Suprapubic skin (tissue), 4 donors: ENCODE data around the gene OR12D3. TPM values are rescaled to one million over a fixed set of nuclear protein-coding genes. Genes with fewer than 3 reads are reported as not detected.

Experiments used
- DNase-seq, 2 donors: peaks; one replicate each; pipeline ENCODE4 v3.0.0-alpha.2; 2019; ENCODE audit warnings: low spot score in 2 of 2
- H3K27ac ChIP-seq: fragments of 200-600 bp; sonication (generic); one replicate; pipeline ENCODE4 v1.5.1; 2019
- H3K27me3 ChIP-seq: fragments of 200-600 bp; sonication (generic); one replicate; pipeline ENCODE4 v1.5.1; 2019
- H3K36me3 ChIP-seq: fragments of 200-600 bp; sonication (generic); one replicate; pipeline ENCODE4 v1.5.1; 2019
- H3K4me1 ChIP-seq: fragments of 200-600 bp; sonication (generic); one replicate; pipeline ENCODE4 v1.5.1; 2019
- H3K4me3 ChIP-seq: fragments of 200-600 bp; sonication (generic); one replicate; pipeline ENCODE4 v1.5.1; 2019; ENCODE audit warnings: mild to moderate bottlenecking
- H3K9me3 ChIP-seq: fragments of 200-600 bp; sonication (generic); one replicate; pipeline ENCODE4 v1.5.1; 2019
- EP300 ChIP-seq: sonication (generic); formaldehyde crosslinking; IDR thresholded peaks from one replicate; pipeline ENCODE4 v1.6.1; 2017; ENCODE audit warnings: antibody characterized with exemption
- POLR2A ChIP-seq, 2 donors: fragments of 450-650 bp; IDR thresholded peaks; one replicate each; pipeline ENCODE4 v1.6.1; 2017; ENCODE audit warnings: antibody characterized with exemption in 2 of 2, mild to moderate bottlenecking in 2 of 2, moderate library complexity in 2 of 2
- POLR2AphosphoS5 ChIP-seq, 3 donors: sonication (generic); formaldehyde crosslinking; IDR thresholded peaks; one replicate each; pipeline ENCODE4 v1.6.1; 2017; ENCODE audit warnings: antibody characterized with exemption in 3 of 3
- WGBS: methylation state at CpG from one replicate; pipeline ENCODE4 v1.1.5; 2018; 5-methylcytosine and 5-hydroxymethylcytosine counted together
- total RNA-seq, 4 donors: library from RNA; depleted of rRNA; stranded (reverse); fragments of >200 nt; gene quantifications; one replicate each; pipeline ENCODE4 v1.1.0, GENCODE V29; 2016
- TF ChIP-seq, protein P1 (sequence below), 2 donors: fragments of 200-600 bp in 1 of 2; fragments of 450-650 bp in 1 of 2; sonication (generic) in 1 of 2; IDR thresholded peaks; one replicate each; pipeline ENCODE4 v1.5.1; 2016 to 2019; ENCODE audit warnings: antibody characterized with exemption in 2 of 2, mild to moderate bottlenecking in 1 of 2, moderate library complexity in 1 of 2

The OR12D3 gene
- total RNA-seq, 4 donors from 2014 or later, result not detected

DNA sequence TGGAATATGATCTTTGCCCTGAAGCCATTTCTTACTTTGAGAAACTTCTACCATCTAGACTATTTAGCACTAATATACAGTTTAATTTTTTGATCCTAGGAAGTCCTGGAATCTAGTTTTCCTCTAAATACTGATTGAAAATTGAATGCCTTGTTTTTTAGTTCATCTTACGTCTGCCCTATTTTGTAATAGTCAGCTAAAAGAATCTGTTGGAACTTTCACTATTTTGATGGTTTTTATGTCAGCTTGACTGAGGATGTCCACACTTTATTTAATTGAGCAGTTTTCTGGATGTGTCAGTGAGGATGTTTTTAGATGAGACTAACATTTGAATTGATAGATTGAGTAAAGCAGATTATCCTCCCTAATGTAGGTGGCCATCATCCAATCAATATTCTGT lies 28.7 kb upstream of the OR12D3 start:
- no peak overlapping the region for H3K27ac ChIP-seq
- WGBS, result 37% methylated on average over 1 of the region's 1 CpG
- no peaks in the 10 kb centered on the region for H3K36me3 ChIP-seq
- H3K9me3 ChIP-seq, result peaks cover 11% of the 10 kb centered on the region
- TF ChIP-seq POLR2AphosphoS5 (IDR thresholded peaks at IDR 0.05) (no peak), POLR2A (IDR thresholded peaks at IDR 0.05) (no peak), EP300 (no peak)
- H3K27me3 ChIP-seq, result no peaks in the 10 kb centered on the region
- H3K4me3 ChIP-seq, result no peak overlapping the region
- DNase-seq, result no peak
- no peaks in the 10 kb centered on the region for H3K4me1 ChIP-seq

DNA sequence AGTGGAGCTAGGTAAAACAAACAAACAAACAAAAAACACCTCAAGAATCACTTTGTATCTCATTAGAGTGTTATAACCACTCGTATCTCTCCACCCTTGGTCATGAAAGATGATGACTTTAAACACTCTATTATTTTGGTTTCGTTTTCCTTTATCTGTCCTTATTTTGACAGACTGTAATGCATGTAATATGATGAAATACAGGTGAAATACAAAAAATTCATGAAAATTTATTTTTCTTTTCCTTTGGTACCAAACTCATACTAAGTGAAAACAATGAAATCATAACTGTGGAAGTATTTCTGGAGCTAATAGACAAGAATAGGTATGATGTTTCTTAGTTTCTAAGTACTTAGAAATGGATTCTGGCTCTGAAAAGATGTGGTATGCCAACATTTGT lies 24.4 kb upstream of the OR12D3 start:
- Histone ChIP-seq H3K4me1 (no peaks in the 10 kb centered on the region), H3K4me3 (no peak overlapping the region), H3K36me3 (no peaks in the 10 kb centered on the region), H3K9me3 (peaks cover under 1% of the 10 kb centered on the region), H3K27me3 (no peaks in the 10 kb centered on the region), H3K27ac (no peak overlapping the region)
- WGBS, result 82% methylated on average over 2 of the region's 2 CpGs
- no peak for DNase-seq
- no peak for TF ChIP-seq POLR2AphosphoS5 (IDR thresholded peaks at IDR 0.05)
- TF ChIP-seq, protein P1, sequence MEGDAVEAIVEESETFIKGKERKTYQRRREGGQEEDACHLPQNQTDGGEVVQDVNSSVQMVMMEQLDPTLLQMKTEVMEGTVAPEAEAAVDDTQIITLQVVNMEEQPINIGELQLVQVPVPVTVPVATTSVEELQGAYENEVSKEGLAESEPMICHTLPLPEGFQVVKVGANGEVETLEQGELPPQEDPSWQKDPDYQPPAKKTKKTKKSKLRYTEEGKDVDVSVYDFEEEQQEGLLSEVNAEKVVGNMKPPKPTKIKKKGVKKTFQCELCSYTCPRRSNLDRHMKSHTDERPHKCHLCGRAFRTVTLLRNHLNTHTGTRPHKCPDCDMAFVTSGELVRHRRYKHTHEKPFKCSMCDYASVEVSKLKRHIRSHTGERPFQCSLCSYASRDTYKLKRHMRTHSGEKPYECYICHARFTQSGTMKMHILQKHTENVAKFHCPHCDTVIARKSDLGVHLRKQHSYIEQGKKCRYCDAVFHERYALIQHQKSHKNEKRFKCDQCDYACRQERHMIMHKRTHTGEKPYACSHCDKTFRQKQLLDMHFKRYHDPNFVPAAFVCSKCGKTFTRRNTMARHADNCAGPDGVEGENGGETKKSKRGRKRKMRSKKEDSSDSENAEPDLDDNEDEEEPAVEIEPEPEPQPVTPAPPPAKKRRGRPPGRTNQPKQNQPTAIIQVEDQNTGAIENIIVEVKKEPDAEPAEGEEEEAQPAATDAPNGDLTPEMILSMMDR (IDR thresholded peaks at IDR 0.05), result no peak
- no peak for TF ChIP-seq POLR2A (IDR thresholded peaks at IDR 0.05)
- no peak for TF ChIP-seq EP300

DNA sequence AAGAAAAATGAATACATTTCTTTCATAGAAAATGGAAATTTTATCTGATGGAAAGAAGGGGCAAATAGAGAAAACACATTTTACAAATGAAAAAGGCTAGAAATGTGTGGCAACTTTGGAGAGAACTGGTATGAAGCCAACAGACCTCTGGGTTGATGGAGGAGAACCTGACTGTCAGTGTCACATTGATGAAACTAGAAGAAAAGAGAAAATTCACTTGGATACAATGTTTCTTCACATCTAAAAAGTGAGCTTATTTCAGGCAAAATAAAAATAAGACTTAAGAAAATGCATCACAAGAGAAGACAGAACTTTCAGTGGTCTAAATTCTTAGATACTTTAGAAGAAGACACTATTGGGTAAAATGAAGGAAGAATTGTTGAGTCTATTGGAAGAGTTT lies 20.2 kb upstream of the OR12D3 start, which contains the start of gene OR12D2:
Gene OR12D2 (plus strand): TSS at position 301 of the 400 bp plus-strand sequence. CDS start 1,069 bp downstream, outside the sequence.
- TF ChIP-seq, protein P1 (IDR thresholded peaks at IDR 0.05), result no peak
- TF ChIP-seq EP300 (no peak), POLR2A (IDR thresholded peaks at IDR 0.05) (no peak), POLR2AphosphoS5 (IDR thresholded peaks at IDR 0.05) (no peak)
- H3K27me3 ChIP-seq, result no peaks in the 10 kb centered on the region
- H3K36me3 ChIP-seq, result no peaks in the 10 kb centered on the region
- H3K4me1 ChIP-seq, result no peaks in the 10 kb centered on the region
- no peaks in the 10 kb centered on the region for H3K9me3 ChIP-seq
- no peak for DNase-seq
- no peak within 1 kb of the TSS for H3K27ac ChIP-seq
- no peak within 1 kb of the TSS for H3K4me3 ChIP-seq

DNA sequence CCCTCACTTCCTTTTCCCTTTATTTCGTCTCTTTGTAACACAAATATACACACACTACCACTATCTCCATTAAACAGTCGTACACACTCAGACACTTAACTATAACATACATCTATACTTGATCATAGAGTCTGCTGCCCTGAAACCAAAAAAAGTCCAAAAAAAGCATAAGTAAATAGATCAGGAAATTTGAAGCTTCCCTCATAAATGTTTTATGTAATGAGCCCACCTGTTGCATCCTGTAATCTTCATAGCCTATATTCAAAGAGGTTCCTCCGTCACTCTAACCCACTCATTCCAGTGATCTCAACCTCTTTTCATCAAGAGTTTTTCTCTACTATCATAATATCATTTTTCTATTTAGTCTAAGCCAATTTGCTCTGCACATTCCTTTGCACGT lies 13.4 kb upstream of the OR12D3 start:
- DNase-seq, result no peak
- TF ChIP-seq POLR2AphosphoS5 (IDR thresholded peaks at IDR 0.05), result no peak
- TF ChIP-seq EP300, result no peak
- TF ChIP-seq POLR2A (IDR thresholded peaks at IDR 0.05), result no peak
- TF ChIP-seq, protein P1 (IDR thresholded peaks at IDR 0.05), result no peak
- Histone ChIP-seq H3K36me3 (no peaks in the 10 kb centered on the region), H3K4me1 (no peaks in the 10 kb centered on the region), H3K27me3 (no peaks in the 10 kb centered on the region), H3K4me3 (no peak overlapping the region), H3K9me3 (no peaks in the 10 kb centered on the region), H3K27ac (no peak overlapping the region)
- 75% methylated on average over 4 of the region's 4 CpGs for WGBS

DNA sequence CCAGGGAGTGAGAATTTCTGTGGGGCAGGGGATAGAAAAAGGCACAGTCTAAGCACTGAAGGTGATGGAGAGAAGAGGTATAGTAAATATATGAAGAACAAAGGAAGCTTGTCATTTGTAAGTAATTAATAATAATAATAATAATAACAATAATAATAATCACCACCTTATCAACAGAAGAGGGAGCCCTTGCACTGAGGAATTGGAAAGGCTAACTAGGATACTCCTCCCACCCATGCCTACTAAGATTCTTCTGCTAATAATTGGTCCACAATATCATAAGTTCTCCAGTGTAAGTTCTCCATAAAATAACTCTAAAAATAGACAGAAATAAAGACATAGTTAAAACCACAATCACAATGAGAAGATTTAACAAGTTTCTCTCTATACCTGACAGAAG lies 912 bp upstream of the OR12D3 start:
- Histone ChIP-seq H3K4me3 (no peak overlapping the region), H3K27me3 (no peaks in the 10 kb centered on the region), H3K27ac (no peak overlapping the region), H3K36me3 (no peaks in the 10 kb centered on the region), H3K9me3 (no peaks in the 10 kb centered on the region), H3K4me1 (no peaks in the 10 kb centered on the region)
- DNase-seq, result no peak
- TF ChIP-seq POLR2A (IDR thresholded peaks at IDR 0.05), result no peak
- TF ChIP-seq, protein P1 (IDR thresholded peaks at IDR 0.05), result no peak
- no peak for TF ChIP-seq EP300
- no peak for TF ChIP-seq POLR2AphosphoS5 (IDR thresholded peaks at IDR 0.05)

DNA sequence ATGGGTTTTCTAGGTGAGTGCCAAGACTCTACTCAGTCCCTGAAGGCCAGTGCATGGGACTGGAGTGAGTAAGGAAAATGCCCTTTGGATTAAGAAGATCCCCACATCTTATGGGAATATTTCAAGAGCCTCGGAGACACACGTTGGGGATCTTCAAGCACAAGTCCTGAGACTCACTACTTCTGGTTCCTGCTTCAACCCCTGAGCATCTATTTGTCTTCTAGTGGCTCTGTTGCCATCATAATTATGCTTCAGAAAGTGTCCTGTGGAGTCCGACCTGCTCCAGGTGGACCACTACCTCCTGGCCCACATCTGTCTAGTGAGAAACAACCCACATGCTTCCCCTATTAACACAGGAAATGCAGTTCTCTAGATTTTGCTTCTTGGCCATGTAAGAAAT lies 6.3 kb downstream of the OR12D3 start, which contains the start of gene OR5V1:
Gene OR5V1 (minus strand): TSS at position 101 of the 400 bp plus-strand sequence. CDS start 12,670 bp downstream, outside the sequence.
- Histone ChIP-seq H3K27ac (no peak within 1 kb of the TSS), H3K36me3 (no peaks in the 10 kb centered on the region), H3K4me1 (no peaks in the 10 kb centered on the region), H3K27me3 (no peaks in the 10 kb centered on the region), H3K9me3 (no peaks in the 10 kb centered on the region), H3K4me3 (no peak within 1 kb of the TSS)
- DNase-seq, result no peak
- no peak for TF ChIP-seq POLR2A (IDR thresholded peaks at IDR 0.05)
- no peak for TF ChIP-seq POLR2AphosphoS5 (IDR thresholded peaks at IDR 0.05)
- TF ChIP-seq, protein P1 (IDR thresholded peaks at IDR 0.05), result no peak
- TF ChIP-seq EP300, result no peak
- 78% methylated on average over 3 of the region's 3 CpGs for WGBS
